ENCODE results near the gene CIAO2B.

The CIAO2B gene

DNA sequence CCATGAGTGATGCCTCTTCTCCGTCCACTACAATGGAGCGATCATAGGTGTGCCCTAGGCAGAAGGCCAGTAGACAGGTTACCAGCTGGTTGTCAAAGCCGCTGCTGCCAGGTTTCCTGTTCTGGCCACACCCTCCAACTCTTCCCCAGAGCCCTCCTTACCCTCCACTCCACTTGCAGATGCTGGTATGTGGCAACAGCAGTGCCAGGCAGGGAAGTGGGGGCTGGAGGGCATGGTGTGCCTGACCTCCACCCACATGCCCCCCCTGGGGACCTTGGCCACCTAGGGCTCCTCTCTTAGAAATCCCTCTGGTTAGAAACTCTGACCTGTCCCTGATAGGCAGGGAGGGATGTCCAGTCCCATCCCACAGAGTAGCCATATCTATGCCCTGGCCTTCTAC is 10.3 kb downstream of the CIAO2B start:
- ChIA-PET CTCF (interaction anchor here (0.9 kb wide), 1 partner anchor 13 kb away, joined by 3 read pairs; no protein-coding TSS in a partner anchor), POLR2A (no interaction called here)
- no peak for DNase-seq (ENCODE audit: extremely low spot score)
- TF ChIP-seq SUZ12 (IDR thresholded peaks at IDR 0.05) (no peak), CTBP1 (IDR thresholded peaks at IDR 0.05; ENCODE audit: borderline replicate concordance) (no peak), ARNT (IDR thresholded peaks at IDR 0.05) (no peak), ZNF384 (IDR thresholded peaks at IDR 0.05) (no peak), BHLHE40 (IDR thresholded peaks at IDR 0.05; ENCODE audit: borderline replicate concordance) (no peak), SP1 (IDR thresholded peaks at IDR 0.05) (no peak), TARDBP (IDR thresholded peaks at IDR 0.05) (no peak), LEF1 (IDR thresholded peaks at IDR 0.05; ENCODE audit: borderline replicate concordance) (no peak)
- TF ChIP-seq, protein P1, sequence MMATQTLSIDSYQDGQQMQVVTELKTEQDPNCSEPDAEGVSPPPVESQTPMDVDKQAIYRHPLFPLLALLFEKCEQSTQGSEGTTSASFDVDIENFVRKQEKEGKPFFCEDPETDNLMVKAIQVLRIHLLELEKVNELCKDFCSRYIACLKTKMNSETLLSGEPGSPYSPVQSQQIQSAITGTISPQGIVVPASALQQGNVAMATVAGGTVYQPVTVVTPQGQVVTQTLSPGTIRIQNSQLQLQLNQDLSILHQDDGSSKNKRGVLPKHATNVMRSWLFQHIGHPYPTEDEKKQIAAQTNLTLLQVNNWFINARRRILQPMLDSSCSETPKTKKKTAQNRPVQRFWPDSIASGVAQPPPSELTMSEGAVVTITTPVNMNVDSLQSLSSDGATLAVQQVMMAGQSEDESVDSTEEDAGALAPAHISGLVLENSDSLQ (IDR thresholded peaks at IDR 0.05): no peak

DNA sequence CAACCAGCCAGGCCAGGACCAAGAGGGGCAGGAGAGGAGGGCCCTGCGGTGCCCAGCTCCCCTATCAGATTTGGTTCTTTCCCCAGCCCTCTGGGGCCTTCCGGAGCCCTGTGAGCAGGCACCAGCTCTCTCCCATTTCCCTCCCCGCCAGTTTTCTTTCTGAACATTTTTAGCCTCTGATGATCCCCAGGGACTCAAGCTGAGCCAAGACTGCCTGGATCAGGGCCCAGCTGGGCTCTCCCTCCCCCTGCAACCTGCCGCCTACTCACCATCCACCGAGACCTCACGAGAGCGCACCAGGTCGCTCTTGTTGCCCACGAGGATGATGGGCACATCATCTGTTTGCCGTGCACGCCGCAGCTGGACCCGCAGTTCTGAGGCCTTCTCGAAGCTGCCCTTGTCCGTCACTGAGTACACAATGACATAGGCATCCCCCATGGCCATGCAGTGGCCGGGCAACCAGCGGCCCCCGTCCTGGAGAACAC is 10.9 kb downstream of the CIAO2B start:
- CTCF ChIA-PET: interaction anchor here (0.9 kb wide), 1 partner anchor 12 kb away, joined by 3 read pairs; no protein-coding TSS in a partner anchor
- POLR2A ChIA-PET: no interaction called here
- DNase-seq (ENCODE audit: extremely low spot score): no peak
- TF ChIP-seq TARDBP (IDR thresholded peaks at IDR 0.05) (no peak), ELF4 (IDR thresholded peaks at IDR 0.05) (no peak), FOXM1 (IDR thresholded peaks at IDR 0.05; ENCODE audit: borderline replicate concordance) (no peak), L3MBTL2 (conservative IDR thresholded peaks at IDR 0.05) (no peak), ZNF384 (IDR thresholded peaks at IDR 0.05) (no peak), CTBP1 (IDR thresholded peaks at IDR 0.05; ENCODE audit: borderline replicate concordance) (no peak), HDGF (IDR thresholded peaks at IDR 0.05; ENCODE audit: borderline replicate concordance) (no peak), LEF1 (IDR thresholded peaks at IDR 0.05; ENCODE audit: borderline replicate concordance) (no peak), FOXA1 (IDR thresholded peaks at IDR 0.05) (no peak), SP1 (IDR thresholded peaks at IDR 0.05) (no peak), NFRKB (IDR thresholded peaks at IDR 0.05) (no peak), ARNT (IDR thresholded peaks at IDR 0.05) (no peak), BHLHE40 (IDR thresholded peaks at IDR 0.05; ENCODE audit: borderline replicate concordance) (no peak), SUZ12 (IDR thresholded peaks at IDR 0.05) (no peak), FOXK2 (IDR thresholded peaks at IDR 0.05) (no peak)
- TF ChIP-seq, protein P1 (IDR thresholded peaks at IDR 0.05): no peak

DNA sequence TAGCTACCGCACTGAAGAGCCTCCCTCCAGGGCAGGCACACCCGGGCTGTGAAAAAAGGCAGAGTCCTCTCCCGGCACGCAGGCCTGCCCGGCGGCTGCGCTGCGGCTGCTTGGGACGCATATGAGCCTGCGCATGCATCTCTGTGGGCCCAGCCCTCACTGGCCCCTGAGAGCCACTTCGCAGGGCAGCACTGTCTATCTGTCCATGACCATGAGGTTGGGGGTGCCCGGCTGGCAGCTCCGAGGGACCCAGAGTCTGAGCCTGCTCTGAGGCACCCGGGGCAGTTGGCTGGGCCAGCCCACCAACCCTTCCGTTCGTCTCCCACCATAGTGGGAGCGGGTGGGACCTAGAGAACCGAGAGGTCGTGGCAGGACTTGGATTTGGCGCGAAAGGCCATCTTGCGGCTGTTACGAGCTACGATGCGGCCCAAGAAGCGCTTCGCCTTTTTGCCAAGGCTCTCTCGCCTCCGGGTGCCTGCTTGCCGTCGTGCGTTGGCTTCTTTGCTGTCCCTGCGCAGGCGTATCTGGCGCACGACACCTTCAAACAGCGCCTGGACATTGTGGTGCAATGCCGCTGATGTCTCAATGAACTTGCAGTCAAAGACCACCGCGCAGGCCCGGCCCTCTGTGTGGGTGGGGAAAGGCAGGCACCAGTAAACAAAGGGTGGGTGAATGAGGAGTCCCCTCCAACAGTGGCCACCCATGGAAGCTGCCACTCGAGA is 12.3 kb downstream of the CIAO2B start:
- POLR2A ChIA-PET: interaction anchor here (1.5 kb wide), 1 partner anchor 42 kb away, joined by 4 read pairs; the partner anchor contains the start of gene PDP2

DNA sequence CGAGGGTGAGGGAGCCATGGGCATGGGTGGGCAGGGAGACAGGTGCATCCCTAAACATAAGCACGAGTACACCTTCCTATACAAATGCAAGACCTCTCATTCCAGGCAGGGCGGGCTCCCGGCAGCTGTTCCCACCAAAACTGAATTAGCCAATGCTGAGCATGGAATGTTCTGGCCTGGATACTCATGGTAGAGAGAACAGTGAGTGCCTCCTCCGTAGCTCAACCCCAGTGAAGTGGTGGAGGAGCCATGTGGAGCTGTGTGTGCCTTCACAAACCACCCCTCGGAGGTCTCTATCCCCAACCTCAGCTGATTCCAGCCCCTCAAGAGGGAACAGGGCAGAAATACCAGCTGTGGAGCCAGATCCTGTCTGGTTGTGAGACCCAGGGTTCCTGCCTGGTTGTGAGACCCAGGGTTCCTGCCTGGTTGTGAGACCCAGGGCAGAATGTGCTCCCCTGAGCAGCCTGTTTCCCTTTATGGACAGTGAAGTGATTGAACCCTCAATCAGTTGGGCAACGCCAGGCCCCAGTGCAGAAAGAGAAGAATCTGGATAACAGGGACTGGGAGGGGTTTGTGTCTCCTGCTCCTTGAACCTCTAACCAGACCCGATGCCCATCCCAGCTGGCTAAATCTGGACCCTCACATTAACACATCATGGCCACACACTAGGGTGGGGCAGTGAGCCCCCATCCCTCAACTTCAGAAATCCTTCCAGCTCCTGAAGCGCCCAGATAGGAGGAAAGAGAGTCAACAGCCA is 13.1 kb downstream of the CIAO2B start:
- POLR2A ChIA-PET: interaction anchor here (1.5 kb wide), 1 partner anchor 41 kb away, joined by 4 read pairs; the partner anchor contains the start of gene PDP2
- DNase-seq (ENCODE audit: extremely low spot score): no peak
- CTCF ChIA-PET: interaction anchor here (0.8 to 0.9 kb wide), 2 partner anchors 11 to 224 kb away, joined by 3 read pairs; no protein-coding TSS in a partner anchor
- TF ChIP-seq FOXK2 (IDR thresholded peaks at IDR 0.05) (no peak), ELF4 (IDR thresholded peaks at IDR 0.05) (no peak), ARNT (IDR thresholded peaks at IDR 0.05) (no peak), CTBP1 (IDR thresholded peaks at IDR 0.05; ENCODE audit: borderline replicate concordance) (no peak), SUZ12 (IDR thresholded peaks at IDR 0.05) (no peak), FOXM1 (IDR thresholded peaks at IDR 0.05; ENCODE audit: borderline replicate concordance) (no peak), LEF1 (IDR thresholded peaks at IDR 0.05; ENCODE audit: borderline replicate concordance) (no peak), FOXA1 (IDR thresholded peaks at IDR 0.05) (no peak), TARDBP (IDR thresholded peaks at IDR 0.05) (no peak), L3MBTL2 (conservative IDR thresholded peaks at IDR 0.05) (no peak), ZNF384 (IDR thresholded peaks at IDR 0.05) (no peak), NFRKB (IDR thresholded peaks at IDR 0.05) (no peak), SP1 (IDR thresholded peaks at IDR 0.05) (no peak), HDGF (IDR thresholded peaks at IDR 0.05; ENCODE audit: borderline replicate concordance) (no peak), BHLHE40 (IDR thresholded peaks at IDR 0.05; ENCODE audit: borderline replicate concordance) (no peak)
- TF ChIP-seq, protein P1 (IDR thresholded peaks at IDR 0.05): no peak

More for the DNA sequence above, 12.3 kb downstream of the CIAO2B start:
- CTCF ChIA-PET: interaction anchor here (0.8 kb wide), 1 partner anchor 12 kb away, joined by 3 read pairs; no protein-coding TSS in a partner anchor
- no peak for TF ChIP-seq FOXA1 (IDR thresholded peaks at IDR 0.05)
- DNase-seq (ENCODE audit: extremely low spot score): no peak

GRCh38 chr16:66920299-66920590 is 14.0 kb downstream of the CIAO2B start:
- TF ChIP-seq TARDBP (IDR thresholded peaks at IDR 0.05) (no peak), LEF1 (IDR thresholded peaks at IDR 0.05; ENCODE audit: borderline replicate concordance) (no peak), BHLHE40 (IDR thresholded peaks at IDR 0.05; ENCODE audit: borderline replicate concordance) (no peak), NFRKB (IDR thresholded peaks at IDR 0.05) (no peak), FOXM1 (IDR thresholded peaks at IDR 0.05; ENCODE audit: borderline replicate concordance) (no peak), ELF4 (IDR thresholded peaks at IDR 0.05) (no peak), CTBP1 (IDR thresholded peaks at IDR 0.05; ENCODE audit: borderline replicate concordance) (no peak), ZNF384 (IDR thresholded peaks at IDR 0.05) (no peak), SP1 (IDR thresholded peaks at IDR 0.05) (no peak), ARNT (IDR thresholded peaks at IDR 0.05) (no peak), SUZ12 (IDR thresholded peaks at IDR 0.05) (no peak), HDGF (IDR thresholded peaks at IDR 0.05; ENCODE audit: borderline replicate concordance) (no peak), L3MBTL2 (conservative IDR thresholded peaks at IDR 0.05) (no peak), FOXA1 (IDR thresholded peaks at IDR 0.05) (no peak), FOXK2 (IDR thresholded peaks at IDR 0.05) (no peak)
- TF ChIP-seq, protein P1 (IDR thresholded peaks at IDR 0.05): no peak
- DNase-seq (ENCODE audit: extremely low spot score): no peak
- ChIA-PET CTCF (interaction anchor here (0.6 kb wide), 1 partner anchor 1018 kb away, joined by 3 read pairs; no protein-coding TSS in a partner anchor), POLR2A (interaction anchor here (1.5 kb wide), 1 partner anchor 10 kb away, joined by 4 read pairs; no protein-coding TSS in a partner anchor)
